HG03108 (cell line): ENCODE results near the gene UNC5B.

Experiments
- ATAC-seq: cut with Tn5 transposase; IDR thresholded peaks from one replicate; pipeline ENCODE4 v1.9.1; 2021; ENCODE audit warnings: moderate library complexity; ENCODE audit not compliant: unreplicated experiment

UNC5B gene

GRCh38 chr10:71314694-71315225, 102.4 kb downstream of the UNC5B start:
- ATAC-seq: no peak

- ATAC-seq: no peak
Measured at GRCh38 chr10:71316056-71316785, 103.9 kb downstream of the UNC5B start.

GRCh38 chr10:71316786-71317160, 104.4 kb downstream of the UNC5B start:
- no peak for ATAC-seq

- no peak for ATAC-seq
Measured at GRCh38 chr10:71317739-71318138, 105.4 kb downstream of the UNC5B start.

GRCh38 chr10:71319042-71319799, 106.9 kb downstream of the UNC5B start, which contains the start of gene SLC29A3:
SLC29A3 (plus strand) TSS chr10:71319259; CDS start chr10:71319310, 51 bp downstream.
- peak; percentile 50 for ATAC-seq

- no peak for ATAC-seq
Measured at GRCh38 chr10:71319800-71320392, 107.5 kb downstream of the UNC5B start.

- no peak for ATAC-seq
Measured at GRCh38 chr10:71320592-71320991, 108.2 kb downstream of the UNC5B start.

- no peak for ATAC-seq
Measured at GRCh38 chr10:71321386-71321785, 109.0 kb downstream of the UNC5B start.

GRCh38 chr10:71323407-71323806, 111.0 kb downstream of the UNC5B start:
- no peak for ATAC-seq

- no peak for ATAC-seq
Measured at GRCh38 chr10:71324743-71325142, 112.4 kb downstream of the UNC5B start.

GRCh38 chr10:71325267-71325666, 112.9 kb downstream of the UNC5B start:
- ATAC-seq: no peak

GRCh38 chr10:71326464-71326881, 114.1 kb downstream of the UNC5B start:
- ATAC-seq: no peak

GRCh38 chr10:71330789-71331404, 118.5 kb downstream of the UNC5B start:
- ATAC-seq: no peak

- ATAC-seq: no peak
Measured at GRCh38 chr10:71331736-71332135, 119.4 kb downstream of the UNC5B start.

- ATAC-seq: no peak
Measured at GRCh38 chr10:71332466-71332865, 120.1 kb downstream of the UNC5B start.

GRCh38 chr10:71333129-71333887, 120.9 kb downstream of the UNC5B start:
- ATAC-seq: no peak

- no peak for ATAC-seq
Measured at GRCh38 chr10:71334221-71334791, 121.9 kb downstream of the UNC5B start.

GRCh38 chr10:71335173-71335708, 122.9 kb downstream of the UNC5B start:
- ATAC-seq: no peak

GRCh38 chr10:71336632-71337031, 124.3 kb downstream of the UNC5B start:
- ATAC-seq: no peak

- ATAC-seq: no peak
Measured at GRCh38 chr10:71337219-71337701, 124.9 kb downstream of the UNC5B start.
